PC-9 (cell line): ENCODE data around the gene GPRIN3.

Experiments
- EZH2 ChIP-seq: fragments of 200-600 bp; sonication (generic); IDR thresholded peaks from 2 replicates; pipeline ENCODE4 v1.8.0; 2017; ENCODE audit warnings: antibody characterized with exemption, low read depth
- TF ChIP-seq, protein P1 (sequence below): fragments of 200-600 bp; sonication (generic); conservative IDR thresholded peaks from 2 replicates; pipeline ENCODE4 v1.6.1; 2017; ENCODE audit warnings: mixed run types, antibody characterized with exemption, mild to moderate bottlenecking, moderate library complexity

DNA sequence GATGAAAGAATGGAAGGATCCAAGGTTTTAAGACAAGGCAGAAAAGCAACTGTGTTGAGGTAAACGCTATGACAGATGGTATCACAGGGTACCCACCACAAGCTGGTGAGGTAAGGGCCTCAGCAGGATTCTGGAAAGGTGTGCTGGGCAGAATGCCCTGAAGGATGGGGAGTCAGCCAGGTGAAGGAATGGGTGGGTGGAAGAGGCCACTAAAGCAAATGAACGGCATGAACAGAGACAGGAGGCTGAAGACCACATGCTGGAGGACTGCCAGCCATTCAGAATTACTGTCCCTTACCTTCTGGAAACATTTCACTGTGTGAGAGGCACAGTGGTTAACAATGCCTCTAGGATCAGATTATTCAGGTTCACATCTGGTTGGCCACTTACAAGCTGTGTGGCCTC, 23.6 kb downstream of the GPRIN3 start:
- TF ChIP-seq, protein P1, sequence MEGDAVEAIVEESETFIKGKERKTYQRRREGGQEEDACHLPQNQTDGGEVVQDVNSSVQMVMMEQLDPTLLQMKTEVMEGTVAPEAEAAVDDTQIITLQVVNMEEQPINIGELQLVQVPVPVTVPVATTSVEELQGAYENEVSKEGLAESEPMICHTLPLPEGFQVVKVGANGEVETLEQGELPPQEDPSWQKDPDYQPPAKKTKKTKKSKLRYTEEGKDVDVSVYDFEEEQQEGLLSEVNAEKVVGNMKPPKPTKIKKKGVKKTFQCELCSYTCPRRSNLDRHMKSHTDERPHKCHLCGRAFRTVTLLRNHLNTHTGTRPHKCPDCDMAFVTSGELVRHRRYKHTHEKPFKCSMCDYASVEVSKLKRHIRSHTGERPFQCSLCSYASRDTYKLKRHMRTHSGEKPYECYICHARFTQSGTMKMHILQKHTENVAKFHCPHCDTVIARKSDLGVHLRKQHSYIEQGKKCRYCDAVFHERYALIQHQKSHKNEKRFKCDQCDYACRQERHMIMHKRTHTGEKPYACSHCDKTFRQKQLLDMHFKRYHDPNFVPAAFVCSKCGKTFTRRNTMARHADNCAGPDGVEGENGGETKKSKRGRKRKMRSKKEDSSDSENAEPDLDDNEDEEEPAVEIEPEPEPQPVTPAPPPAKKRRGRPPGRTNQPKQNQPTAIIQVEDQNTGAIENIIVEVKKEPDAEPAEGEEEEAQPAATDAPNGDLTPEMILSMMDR, result no peak
- no peak for TF ChIP-seq EZH2
